ENCODE measurements around the gene FOXN1.

FOXN1 gene

DNA sequence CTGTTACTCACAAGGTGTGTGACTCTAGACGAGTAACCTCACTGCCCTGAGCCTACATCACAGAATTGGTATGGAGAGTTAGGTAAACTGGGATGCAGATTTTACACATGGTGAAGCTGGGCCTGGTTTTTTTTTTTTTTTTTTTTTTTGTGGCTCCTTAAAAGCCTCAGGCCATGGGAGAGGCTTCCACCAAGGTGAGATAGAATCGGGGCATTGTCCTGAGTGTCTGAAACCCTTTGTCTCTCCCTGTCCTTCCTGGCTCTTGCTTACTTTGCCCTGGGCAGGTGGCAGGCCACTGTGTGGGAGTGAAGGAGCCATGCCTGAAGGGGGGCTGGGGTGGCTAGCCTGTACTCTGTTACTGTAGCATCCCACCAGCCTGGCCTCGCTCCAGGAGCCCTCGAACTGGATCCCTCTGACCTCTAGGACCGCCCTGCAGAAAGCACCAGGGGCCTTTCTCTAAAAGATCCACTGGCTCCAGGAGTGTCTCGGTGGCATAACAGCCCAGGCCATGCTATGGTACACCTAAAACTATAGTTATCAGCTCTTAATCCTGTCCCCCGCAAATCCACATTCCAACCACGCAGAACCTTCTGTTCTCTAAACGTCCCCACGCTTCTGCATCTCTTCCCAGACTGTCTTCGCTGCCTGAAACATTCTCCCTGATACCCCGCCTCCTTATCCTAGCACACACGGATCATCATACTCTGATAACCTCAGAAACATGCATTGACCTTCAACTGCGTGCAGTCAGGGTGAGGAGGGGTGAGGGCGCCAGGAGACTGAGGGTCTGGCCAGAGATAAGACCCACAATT lies 34.4 kb upstream of the FOXN1 start:
- peak overlapping the region; percentile 19; the same call in 1 of the 2 replicates for H3K27ac ChIP-seq
- DNase-seq = no peak
- H3K36me3 ChIP-seq = no peaks in the 10 kb centered on the region
- TF ChIP-seq, protein P1, sequence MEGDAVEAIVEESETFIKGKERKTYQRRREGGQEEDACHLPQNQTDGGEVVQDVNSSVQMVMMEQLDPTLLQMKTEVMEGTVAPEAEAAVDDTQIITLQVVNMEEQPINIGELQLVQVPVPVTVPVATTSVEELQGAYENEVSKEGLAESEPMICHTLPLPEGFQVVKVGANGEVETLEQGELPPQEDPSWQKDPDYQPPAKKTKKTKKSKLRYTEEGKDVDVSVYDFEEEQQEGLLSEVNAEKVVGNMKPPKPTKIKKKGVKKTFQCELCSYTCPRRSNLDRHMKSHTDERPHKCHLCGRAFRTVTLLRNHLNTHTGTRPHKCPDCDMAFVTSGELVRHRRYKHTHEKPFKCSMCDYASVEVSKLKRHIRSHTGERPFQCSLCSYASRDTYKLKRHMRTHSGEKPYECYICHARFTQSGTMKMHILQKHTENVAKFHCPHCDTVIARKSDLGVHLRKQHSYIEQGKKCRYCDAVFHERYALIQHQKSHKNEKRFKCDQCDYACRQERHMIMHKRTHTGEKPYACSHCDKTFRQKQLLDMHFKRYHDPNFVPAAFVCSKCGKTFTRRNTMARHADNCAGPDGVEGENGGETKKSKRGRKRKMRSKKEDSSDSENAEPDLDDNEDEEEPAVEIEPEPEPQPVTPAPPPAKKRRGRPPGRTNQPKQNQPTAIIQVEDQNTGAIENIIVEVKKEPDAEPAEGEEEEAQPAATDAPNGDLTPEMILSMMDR (IDR thresholded peaks at IDR 0.05; ENCODE audit: low read depth, low read length) = no peak
- no peaks in the 10 kb centered on the region for H3K27me3 ChIP-seq (ENCODE audit: insufficient read depth, low read depth, severe bottlenecking)
- no peaks in the 10 kb centered on the region for H3K9me3 ChIP-seq (ENCODE audit: severe bottlenecking)
- H3K4me3 ChIP-seq (ENCODE audit: low read depth, low read length) = no peak overlapping the region

DNA sequence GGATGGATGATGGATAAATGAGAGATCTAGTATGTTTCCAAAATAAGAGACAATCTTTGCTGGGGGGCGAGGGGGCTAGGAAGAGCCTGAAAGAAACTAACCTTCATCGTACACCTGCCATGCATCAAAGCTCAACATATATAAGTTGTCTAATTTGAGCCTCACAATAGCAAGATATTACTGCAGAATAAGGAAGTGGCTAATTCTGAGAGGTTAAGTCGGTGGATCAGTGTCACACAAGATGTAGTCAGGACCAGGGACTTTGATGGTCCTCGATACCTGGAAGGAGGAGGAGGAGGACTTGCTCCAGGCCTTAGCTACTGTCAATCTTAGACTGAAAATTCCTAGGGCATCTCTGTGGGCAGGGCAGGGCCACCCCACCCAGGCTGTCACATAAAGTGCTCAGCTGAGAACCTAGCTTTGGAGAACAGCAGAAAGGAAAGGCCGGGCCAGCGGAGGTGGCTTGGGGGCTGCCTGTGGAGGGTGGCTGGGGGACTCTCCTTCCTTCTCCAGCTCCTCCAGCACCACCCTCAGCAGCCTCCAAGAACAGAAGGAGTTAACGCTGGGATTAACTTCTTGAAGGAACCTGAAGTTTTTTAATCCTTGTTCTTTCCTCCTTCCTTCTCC lies 33.2 kb upstream of the FOXN1 start:
- DNase-seq = no peak
- TF ChIP-seq, protein P1 (IDR thresholded peaks at IDR 0.05; ENCODE audit: low read depth, low read length) = no peak
- Histone ChIP-seq H3K36me3 (no peaks in the 10 kb centered on the region), H3K27ac (no peak overlapping the region; the same call in 1 of the 2 replicates), H3K9me3 (ENCODE audit: severe bottlenecking) (no peaks in the 10 kb centered on the region), H3K4me3 (ENCODE audit: low read depth, low read length) (no peak overlapping the region), H3K27me3 (ENCODE audit: insufficient read depth, low read depth, severe bottlenecking) (no peaks in the 10 kb centered on the region)

DNA sequence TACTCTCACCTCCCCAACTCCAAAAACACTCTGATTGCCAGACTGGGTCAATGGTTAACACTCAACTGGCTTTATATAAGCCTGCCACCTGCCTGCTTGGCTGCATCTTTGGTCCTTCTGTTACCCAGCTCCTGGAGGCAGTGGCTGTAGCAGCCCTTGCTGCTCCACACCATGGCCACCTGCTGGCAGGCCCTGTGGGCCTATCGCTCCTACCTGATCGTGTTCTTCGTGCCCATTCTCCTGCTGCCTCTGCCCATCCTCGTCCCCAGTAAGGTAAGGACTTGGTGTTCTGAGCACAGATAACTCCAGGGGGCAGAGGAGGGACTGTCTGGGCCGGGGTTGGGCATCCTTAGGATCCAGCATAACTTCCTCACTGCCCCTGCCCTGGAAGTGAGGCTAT lies 32.6 kb upstream of the FOXN1 start, which contains the start of gene SLC13A2:
SLC13A2 (plus strand) TSS at position 103 of the 400 bp plus-strand sequence; CDS start at position 172, 69 bp downstream.
- TF ChIP-seq, protein P1 (IDR thresholded peaks at IDR 0.05; ENCODE audit: low read depth, low read length) = peak; percentile 66
- Histone ChIP-seq H3K27ac (no peak within 1 kb of the TSS; the same call in 1 of the 2 replicates), H3K4me3 (ENCODE audit: low read depth, low read length) (no peak within 1 kb of the TSS), H3K27me3 (ENCODE audit: insufficient read depth, low read depth, severe bottlenecking) (no peaks in the 10 kb centered on the region), H3K9me3 (ENCODE audit: severe bottlenecking) (no peaks in the 10 kb centered on the region), H3K36me3 (no peaks in the 10 kb centered on the region)
- DNase-seq = peak; percentile 53

GRCh38 chr17:28474111-28474531 lies 32.0 kb upstream of the FOXN1 start:
- Histone ChIP-seq H3K27ac (no peak overlapping the region; the same call in 1 of the 2 replicates), H3K27me3 (ENCODE audit: insufficient read depth, low read depth, severe bottlenecking) (no peaks in the 10 kb centered on the region), H3K36me3 (no peaks in the 10 kb centered on the region), H3K4me3 (ENCODE audit: low read depth, low read length) (no peak overlapping the region), H3K9me3 (ENCODE audit: severe bottlenecking) (peaks cover 2% of the 10 kb centered on the region)
- DNase-seq = no peak
- TF ChIP-seq, protein P1 (IDR thresholded peaks at IDR 0.05; ENCODE audit: low read depth, low read length) = no peak

DNA sequence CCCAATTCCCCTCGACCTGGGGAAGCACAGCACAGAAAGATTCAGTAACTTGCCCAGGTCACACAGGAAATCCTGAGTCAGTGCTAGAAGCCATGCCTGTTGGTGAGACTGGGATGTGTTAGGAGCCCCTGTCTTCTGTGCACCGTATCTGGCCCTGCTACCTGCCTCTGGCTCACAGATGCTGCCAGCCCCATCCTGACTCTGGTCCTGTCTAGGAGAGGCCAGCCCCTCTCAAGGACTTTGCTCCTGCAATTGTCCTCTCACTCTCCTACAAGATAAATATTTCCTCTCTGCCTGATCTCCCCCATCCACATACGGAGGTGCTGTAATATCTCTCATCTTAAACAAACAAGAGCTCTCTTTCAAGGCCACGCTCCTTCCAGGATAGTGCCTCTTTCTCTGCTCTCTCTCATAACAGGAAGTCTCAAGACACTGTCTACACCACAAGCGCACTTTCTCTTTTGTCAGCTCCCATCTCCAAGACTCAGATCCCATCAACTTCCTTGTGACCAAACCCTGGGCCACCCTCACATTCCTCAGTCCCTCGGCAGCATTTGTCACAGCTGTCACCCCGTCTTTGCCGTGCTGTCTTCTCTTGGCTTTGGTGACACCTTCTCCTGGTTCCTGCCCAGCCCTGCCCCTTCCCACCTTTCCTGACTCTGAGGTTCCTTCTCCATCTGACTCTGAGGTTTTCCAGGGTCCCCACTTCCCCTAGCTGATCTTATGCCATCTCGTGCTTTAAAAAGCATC lies 30.8 kb upstream of the FOXN1 start:
- no peak overlapping the region for H3K27ac ChIP-seq
- no peak overlapping the region for H3K4me3 ChIP-seq (ENCODE audit: low read depth, low read length)
- no peaks in the 10 kb centered on the region for H3K27me3 ChIP-seq (ENCODE audit: insufficient read depth, low read depth, severe bottlenecking)
- TF ChIP-seq, protein P1 (IDR thresholded peaks at IDR 0.05; ENCODE audit: low read depth, low read length) = no peak
- peaks cover 2% of the 10 kb centered on the region for H3K9me3 ChIP-seq (ENCODE audit: severe bottlenecking)
- no peaks in the 10 kb centered on the region for H3K36me3 ChIP-seq
- DNase-seq = no peak
